ENCODE results near the gene CROCC.
A peak's percentile ranks its signal among the peaks of the same experiment; 100 is the strongest.

Gene CROCC

DNA sequence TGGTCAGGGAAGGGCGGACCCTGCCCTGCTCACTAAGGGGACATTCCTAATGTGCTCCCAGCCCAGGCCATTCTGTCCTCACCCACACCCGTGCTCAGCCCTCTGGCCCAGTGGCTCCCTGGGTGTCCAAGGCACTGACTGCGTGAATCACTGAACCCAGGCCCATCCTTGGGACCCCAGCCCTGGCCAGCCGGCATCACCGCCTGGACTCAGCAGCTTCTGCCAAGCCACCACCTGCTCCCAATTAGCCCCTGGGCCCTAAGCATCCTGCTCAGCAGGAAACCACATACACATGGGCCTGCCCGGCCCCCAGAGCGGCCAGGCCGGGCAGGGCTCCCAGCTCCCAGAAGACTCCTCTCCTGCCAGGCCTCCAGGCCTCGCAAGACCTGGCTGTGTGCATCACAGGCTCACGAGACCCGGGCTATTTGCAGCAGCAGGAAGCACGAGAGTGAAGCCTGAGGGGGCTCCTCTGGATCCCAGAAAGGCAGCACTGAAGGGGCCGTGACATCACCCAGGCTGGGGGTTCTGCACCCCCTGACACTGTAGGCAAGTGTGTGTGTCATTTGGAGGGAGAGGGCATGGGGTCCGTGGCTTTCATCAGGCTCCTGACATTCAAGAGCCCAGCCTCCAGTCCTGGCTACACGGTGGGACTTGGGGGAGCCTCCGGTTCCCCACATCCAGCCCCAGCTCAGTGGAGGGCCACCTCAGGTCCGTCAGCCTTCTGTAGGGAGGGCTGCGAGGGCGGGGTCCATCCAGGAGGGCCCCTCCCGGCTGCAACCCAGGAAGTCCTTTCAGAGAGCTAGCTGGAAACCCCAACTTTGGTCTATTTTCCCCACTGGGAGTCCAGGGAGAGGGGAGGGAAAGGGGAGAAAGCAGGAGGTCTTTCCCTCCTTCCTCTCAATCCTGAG lies 57.1 kb downstream of the CROCC start:
- no peak for TF ChIP-seq BACH2 (CRISPR knock-in tag; IDR thresholded peaks at IDR 0.05; ENCODE audit: borderline replicate concordance)
- no peak for TF ChIP-seq OSR1 (CRISPR knock-in tag; IDR thresholded peaks at IDR 0.05)
- TF ChIP-seq, protein P1, sequence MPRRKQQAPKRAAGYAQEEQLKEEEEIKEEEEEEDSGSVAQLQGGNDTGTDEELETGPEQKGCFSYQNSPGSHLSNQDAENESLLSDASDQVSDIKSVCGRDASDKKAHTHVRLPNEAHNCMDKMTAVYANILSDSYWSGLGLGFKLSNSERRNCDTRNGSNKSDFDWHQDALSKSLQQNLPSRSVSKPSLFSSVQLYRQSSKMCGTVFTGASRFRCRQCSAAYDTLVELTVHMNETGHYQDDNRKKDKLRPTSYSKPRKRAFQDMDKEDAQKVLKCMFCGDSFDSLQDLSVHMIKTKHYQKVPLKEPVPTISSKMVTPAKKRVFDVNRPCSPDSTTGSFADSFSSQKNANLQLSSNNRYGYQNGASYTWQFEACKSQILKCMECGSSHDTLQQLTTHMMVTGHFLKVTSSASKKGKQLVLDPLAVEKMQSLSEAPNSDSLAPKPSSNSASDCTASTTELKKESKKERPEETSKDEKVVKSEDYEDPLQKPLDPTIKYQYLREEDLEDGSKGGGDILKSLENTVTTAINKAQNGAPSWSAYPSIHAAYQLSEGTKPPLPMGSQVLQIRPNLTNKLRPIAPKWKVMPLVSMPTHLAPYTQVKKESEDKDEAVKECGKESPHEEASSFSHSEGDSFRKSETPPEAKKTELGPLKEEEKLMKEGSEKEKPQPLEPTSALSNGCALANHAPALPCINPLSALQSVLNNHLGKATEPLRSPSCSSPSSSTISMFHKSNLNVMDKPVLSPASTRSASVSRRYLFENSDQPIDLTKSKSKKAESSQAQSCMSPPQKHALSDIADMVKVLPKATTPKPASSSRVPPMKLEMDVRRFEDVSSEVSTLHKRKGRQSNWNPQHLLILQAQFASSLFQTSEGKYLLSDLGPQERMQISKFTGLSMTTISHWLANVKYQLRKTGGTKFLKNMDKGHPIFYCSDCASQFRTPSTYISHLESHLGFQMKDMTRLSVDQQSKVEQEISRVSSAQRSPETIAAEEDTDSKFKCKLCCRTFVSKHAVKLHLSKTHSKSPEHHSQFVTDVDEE (CRISPR knock-in tag; IDR thresholded peaks at IDR 0.05): peak; percentile 63; the same call in 1 of the 2 replicates
- peak; percentile 95 for TF ChIP-seq TCF4 (CRISPR knock-in tag; IDR thresholded peaks at IDR 0.05; ENCODE audit: borderline replicate concordance)
- TF ChIP-seq, protein P2, sequence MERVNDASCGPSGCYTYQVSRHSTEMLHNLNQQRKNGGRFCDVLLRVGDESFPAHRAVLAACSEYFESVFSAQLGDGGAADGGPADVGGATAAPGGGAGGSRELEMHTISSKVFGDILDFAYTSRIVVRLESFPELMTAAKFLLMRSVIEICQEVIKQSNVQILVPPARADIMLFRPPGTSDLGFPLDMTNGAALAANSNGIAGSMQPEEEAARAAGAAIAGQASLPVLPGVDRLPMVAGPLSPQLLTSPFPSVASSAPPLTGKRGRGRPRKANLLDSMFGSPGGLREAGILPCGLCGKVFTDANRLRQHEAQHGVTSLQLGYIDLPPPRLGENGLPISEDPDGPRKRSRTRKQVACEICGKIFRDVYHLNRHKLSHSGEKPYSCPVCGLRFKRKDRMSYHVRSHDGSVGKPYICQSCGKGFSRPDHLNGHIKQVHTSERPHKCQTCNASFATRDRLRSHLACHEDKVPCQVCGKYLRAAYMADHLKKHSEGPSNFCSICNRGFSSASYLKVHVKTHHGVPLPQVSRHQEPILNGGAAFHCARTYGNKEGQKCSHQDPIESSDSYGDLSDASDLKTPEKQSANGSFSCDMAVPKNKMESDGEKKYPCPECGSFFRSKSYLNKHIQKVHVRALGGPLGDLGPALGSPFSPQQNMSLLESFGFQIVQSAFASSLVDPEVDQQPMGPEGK (CRISPR knock-in tag; IDR thresholded peaks at IDR 0.05; ENCODE audit: borderline replicate concordance): no peak
- TF ChIP-seq, protein P3, sequence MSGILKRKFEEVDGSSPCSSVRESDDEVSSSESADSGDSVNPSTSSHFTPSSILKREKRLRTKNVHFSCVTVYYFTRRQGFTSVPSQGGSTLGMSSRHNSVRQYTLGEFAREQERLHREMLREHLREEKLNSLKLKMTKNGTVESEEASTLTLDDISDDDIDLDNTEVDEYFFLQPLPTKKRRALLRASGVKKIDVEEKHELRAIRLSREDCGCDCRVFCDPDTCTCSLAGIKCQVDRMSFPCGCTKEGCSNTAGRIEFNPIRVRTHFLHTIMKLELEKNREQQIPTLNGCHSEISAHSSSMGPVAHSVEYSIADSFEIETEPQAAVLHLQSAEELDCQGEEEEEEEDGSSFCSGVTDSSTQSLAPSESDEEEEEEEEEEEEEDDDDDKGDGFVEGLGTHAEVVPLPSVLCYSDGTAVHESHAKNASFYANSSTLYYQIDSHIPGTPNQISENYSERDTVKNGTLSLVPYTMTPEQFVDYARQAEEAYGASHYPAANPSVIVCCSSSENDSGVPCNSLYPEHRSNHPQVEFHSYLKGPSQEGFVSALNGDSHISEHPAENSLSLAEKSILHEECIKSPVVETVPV (CRISPR knock-in tag; IDR thresholded peaks at IDR 0.05): 0 out of 2 replicates have a peak, but pooled peaks have one; percentile 48
- TF ChIP-seq ZNF70 (CRISPR knock-in tag; IDR thresholded peaks at IDR 0.05): peak; percentile 42; the same call in 1 of the 2 replicates
- peak; percentile 89 for ATAC-seq

DNA sequence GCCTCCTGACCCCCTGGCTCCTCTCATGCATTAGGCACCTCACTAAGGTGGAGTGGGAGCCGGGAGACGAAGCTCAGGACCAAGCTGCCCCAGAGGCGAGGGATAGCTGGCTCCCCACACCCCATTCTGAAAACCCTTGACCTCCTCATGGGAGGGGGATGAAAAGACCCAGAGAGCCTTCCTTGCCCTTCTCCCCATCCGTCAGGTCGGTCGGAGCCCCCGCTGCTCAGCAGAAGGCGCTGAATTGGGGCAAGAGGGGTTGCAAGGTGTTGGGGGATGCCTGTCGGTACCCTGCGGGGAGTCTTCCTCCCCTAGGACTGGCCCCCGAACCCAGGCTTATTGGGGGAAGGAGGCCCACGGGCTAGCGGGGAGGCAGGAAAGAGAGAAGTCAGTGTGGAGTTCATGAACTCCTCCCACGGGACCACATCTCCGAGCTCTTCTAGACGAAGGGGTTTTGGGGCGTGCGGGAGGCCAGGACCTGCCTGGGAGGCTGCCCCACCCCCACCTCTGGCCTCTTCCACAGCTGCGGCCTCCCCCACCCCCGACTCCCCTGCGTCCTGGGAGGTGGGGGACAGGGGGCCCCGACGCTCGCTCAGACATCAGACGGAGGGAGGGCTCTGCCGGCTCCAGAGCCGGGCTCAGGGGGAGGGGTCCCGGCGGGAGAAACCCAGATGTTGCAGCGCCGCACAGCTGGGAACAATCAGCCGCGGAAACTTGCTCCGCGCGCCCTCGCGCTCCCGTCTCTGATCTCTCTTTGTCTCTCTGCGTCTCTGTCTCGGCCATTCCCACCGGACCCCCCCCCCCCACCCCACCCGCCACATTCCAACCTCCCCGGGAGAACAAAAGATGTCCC lies 58.0 kb downstream of the CROCC start:
- TF ChIP-seq BACH2 (CRISPR knock-in tag; IDR thresholded peaks at IDR 0.05; ENCODE audit: borderline replicate concordance): no peak
- peak; percentile 39; the same call in 1 of the 2 replicates for TF ChIP-seq TCF4 (CRISPR knock-in tag; IDR thresholded peaks at IDR 0.05; ENCODE audit: borderline replicate concordance)
- TF ChIP-seq, protein P3 (CRISPR knock-in tag; IDR thresholded peaks at IDR 0.05): no peak
- peak; percentile 4; the same call in 2 of the 3 replicates for ATAC-seq

DNA sequence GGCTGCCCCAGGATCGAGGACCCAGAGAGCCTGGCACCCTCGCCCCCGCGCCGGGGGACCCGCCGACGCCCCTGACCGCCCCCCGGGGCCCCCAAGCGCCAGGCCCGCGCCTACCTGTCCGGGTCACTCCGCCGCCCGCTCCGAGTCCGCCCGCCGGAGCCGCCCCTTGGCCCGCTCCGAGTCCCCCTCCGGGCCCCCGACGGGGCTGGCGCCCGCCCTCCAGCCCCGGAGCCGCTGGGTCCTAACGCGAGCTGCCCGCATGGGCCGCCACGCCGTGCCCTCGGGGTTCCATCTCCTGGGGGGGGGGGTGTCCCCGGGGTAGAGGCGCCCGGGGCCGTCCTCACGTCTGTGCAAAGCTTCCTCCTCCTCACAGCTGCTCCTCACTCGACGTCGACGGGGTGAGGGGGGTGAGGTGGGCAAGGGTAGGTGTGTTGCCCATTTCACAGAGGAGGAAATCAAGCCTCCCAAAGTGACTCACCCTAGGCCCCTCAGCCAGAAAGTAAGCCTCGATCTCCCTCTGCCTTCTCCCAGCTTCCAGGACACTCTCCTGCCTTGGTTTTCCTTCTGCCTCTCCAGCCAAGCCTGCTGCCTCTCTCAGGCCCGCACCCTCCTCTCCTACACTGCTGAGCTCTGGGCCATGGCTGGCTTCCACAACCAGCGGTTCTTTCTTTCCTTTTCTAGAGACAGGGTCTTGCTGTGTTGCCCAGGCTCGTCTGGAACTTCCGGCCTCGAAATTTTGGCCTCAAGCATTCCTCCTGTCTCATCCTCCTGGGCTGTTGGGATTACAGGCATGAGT lies 58.9 kb downstream of the CROCC start, which contains the start of gene MFAP2:
Gene MFAP2 (minus strand): TSS at position 148 of the 796 bp plus-strand sequence. CDS start 2,347 bp downstream, outside the sequence.
- TF ChIP-seq TCF4 (CRISPR knock-in tag; IDR thresholded peaks at IDR 0.05; ENCODE audit: borderline replicate concordance): no peak
- no peak for TF ChIP-seq ISL1 (CRISPR knock-in tag; IDR thresholded peaks at IDR 0.05)
- TF ChIP-seq OSR1 (CRISPR knock-in tag; IDR thresholded peaks at IDR 0.05): no peak
- no peak for TF ChIP-seq ZC3H10 (CRISPR knock-in tag; IDR thresholded peaks at IDR 0.05)
- TF ChIP-seq RARB (CRISPR knock-in tag; IDR thresholded peaks at IDR 0.05): no peak
- TF ChIP-seq, protein P3 (CRISPR knock-in tag; IDR thresholded peaks at IDR 0.05): no peak
- TF ChIP-seq ZNF8 (CRISPR knock-in tag; IDR thresholded peaks at IDR 0.05): no peak
- no peak for TF ChIP-seq ZNF565 (CRISPR knock-in tag; conservative IDR thresholded peaks at IDR 0.05; ENCODE audit: low read depth)
- TF ChIP-seq, protein P1 (CRISPR knock-in tag; IDR thresholded peaks at IDR 0.05): no peak
- no peak for TF ChIP-seq TOX (CRISPR knock-in tag; IDR thresholded peaks at IDR 0.05; ENCODE audit: borderline replicate concordance)
- TF ChIP-seq ZNF70 (CRISPR knock-in tag; IDR thresholded peaks at IDR 0.05): no peak
- no peak for TF ChIP-seq SNAI2 (CRISPR knock-in tag; IDR thresholded peaks at IDR 0.05)
- TF ChIP-seq, protein P4, sequence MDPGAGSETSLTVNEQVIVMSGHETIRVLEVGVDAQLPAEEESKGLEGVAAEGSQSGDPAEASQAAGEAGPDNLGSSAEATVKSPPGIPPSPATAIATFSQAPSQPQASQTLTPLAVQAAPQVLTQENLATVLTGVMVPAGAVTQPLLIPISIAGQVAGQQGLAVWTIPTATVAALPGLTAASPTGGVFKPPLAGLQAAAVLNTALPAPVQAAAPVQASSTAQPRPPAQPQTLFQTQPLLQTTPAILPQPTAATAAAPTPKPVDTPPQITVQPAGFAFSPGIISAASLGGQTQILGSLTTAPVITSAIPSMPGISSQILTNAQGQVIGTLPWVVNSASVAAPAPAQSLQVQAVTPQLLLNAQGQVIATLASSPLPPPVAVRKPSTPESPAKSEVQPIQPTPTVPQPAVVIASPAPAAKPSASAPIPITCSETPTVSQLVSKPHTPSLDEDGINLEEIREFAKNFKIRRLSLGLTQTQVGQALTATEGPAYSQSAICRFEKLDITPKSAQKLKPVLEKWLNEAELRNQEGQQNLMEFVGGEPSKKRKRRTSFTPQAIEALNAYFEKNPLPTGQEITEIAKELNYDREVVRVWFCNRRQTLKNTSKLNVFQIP (CRISPR knock-in tag; IDR thresholded peaks at IDR 0.05; ENCODE audit: borderline replicate concordance, low read depth): no peak
- ATAC-seq: peak; percentile 23

Data from SK-N-SH treated with all-trans-retinoic acid at 6 μM for 48 hours (cell line).